Skeletal muscle tissue (tissue), 4 donors: ENCODE data around the gene ALG2. TPM values are rescaled to one million over a fixed set of nuclear protein-coding genes. Genes with fewer than 3 reads are reported as not detected.

Experiments
- H3K27ac ChIP-seq: one replicate; pipeline ENCODE4 v1.7.0; 2013; ENCODE audit warnings: mild to moderate bottlenecking, low read depth, low read length, inconsistent platforms
- H3K27me3 ChIP-seq, 3 donors: one replicate each; pipeline ENCODE4 v1.7.0; 2013; ENCODE audit warnings: low read length in 3 of 3; ENCODE audit not compliant: control insufficient read depth in 3 of 3, insufficient read depth in 3 of 3
- H3K36me3 ChIP-seq, 3 donors: one replicate each; pipeline ENCODE4 v1.7.0; 2013; ENCODE audit warnings: low read length in 3 of 3; ENCODE audit not compliant: control insufficient read depth in 3 of 3, insufficient read depth in 3 of 3
- H3K4me1 ChIP-seq, 3 donors: one replicate each; pipeline ENCODE4 v1.7.0; 2013; ENCODE audit warnings: low read length in 3 of 3, mild to moderate bottlenecking in 3 of 3; ENCODE audit not compliant: control insufficient read depth in 3 of 3, insufficient read depth in 3 of 3
- H3K4me3 ChIP-seq, 3 donors: one replicate each; pipeline ENCODE4 v1.7.0; 2013; ENCODE audit warnings: low read length in 3 of 3
- H3K9ac ChIP-seq, 3 donors: one replicate each; pipeline ENCODE4 v1.7.0; 2013; ENCODE audit warnings: low read length in 3 of 3, mild to moderate bottlenecking in 3 of 3, moderate library complexity in 2 of 3, low read depth in 1 of 3
- H3K9me3 ChIP-seq, 3 donors: one replicate each; pipeline ENCODE4 v1.7.0; 2013; ENCODE audit warnings: low read length in 3 of 3; ENCODE audit not compliant: control insufficient read depth in 3 of 3
- total RNA-seq: library from RNA; depleted of rRNA; stranded (reverse); fragments of >200 nt; gene quantifications from one replicate; pipeline ENCODE4 v1.2.3, GENCODE V29; 2014
- donor health status: Osteomylitis.

Gene ALG2
- total RNA-seq, 1 donor from 2014 or later: 39.7 TPM

DNA sequence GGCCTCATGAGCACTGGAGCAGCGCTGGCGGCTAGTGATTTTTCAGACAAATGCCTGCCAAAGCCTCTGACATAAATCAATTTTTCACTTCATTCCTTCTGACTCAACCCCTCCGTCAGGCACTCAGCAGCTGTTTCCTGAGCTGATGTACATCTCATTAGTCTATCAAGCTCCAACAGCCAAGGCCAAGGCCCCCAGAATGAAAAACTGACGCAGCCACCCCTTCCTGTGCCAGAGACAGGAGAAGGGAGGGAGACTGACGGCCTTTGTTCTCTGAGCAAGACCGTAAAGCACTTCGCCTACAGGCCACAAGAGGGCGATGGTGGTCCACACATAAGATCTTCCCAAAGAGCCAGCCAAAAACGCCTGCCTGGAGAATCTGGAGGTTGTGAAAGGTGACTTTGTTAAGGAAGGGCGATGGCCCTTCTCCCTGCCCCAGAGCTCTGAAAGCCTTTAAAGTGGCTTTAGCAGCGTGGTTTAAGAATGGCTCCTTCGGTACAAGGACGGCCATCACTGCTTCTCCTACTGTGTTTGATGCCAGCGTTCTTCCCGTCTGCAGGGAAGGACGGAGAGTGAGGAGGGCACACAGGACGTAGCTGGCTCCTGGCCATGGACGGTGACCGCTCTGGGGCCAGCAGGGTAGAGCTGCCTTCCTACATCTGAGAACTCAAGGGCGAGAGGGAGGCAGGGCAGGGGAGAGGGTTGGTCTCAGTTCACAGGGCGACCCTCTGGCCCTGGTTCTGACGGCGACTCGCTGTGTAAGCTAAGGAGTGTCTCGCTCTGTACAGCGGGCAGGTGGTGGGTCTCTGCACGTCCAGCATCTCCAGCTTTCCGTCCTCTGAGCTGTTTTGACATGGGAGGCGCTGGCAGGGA lies 37.0 kb downstream of the ALG2 start:
- peak overlapping the region; percentile 19 to 77 (median 55) for H3K9ac ChIP-seq
- no peak overlapping the region for H3K27ac ChIP-seq
- no peaks in the 10 kb centered on the region for H3K36me3 ChIP-seq
- peak overlapping the region; percentile 56 to 81 (median 73) for H3K4me3 ChIP-seq
- peaks cover 0 to 3% (median 0%) of the 10 kb centered on the region in 3 donors for H3K27me3 ChIP-seq
- H3K4me1 ChIP-seq: peaks cover 7 to 9% (median 8%) of the 10 kb centered on the region in 3 donors
- no peaks in the 10 kb centered on the region for H3K9me3 ChIP-seq

DNA sequence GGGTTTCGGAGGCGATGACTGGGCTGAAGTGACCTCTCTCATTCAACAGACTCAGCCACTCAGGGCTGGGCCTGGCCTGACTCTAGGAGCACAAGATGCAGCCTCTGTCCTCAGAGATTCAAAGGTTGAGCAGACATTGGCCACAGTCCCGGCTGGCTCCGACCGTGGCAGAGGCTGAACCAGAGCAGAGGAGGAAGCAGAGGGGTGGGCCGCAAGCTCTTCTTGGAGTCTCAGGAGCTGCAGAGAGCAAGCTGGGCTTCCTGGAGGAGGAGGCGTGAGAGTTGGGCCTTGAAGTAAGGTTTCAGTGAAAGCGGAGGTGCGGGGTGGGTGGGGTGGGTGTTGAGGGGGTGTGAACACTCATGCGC lies 37.6 kb downstream of the ALG2 start:
- Histone ChIP-seq H3K36me3 (no peaks in the 10 kb centered on the region), H3K4me1 (peaks cover 7 to 9% (median 8%) of the 10 kb centered on the region in 3 donors), H3K27ac (no peak overlapping the region), H3K9ac (peak overlapping the region in 1 of 3 donors; percentile 19), H3K4me3 (no peak overlapping the region), H3K27me3 (peaks cover 0 to under 1% (median 0%) of the 10 kb centered on the region in 3 donors), H3K9me3 (no peaks in the 10 kb centered on the region)

DNA sequence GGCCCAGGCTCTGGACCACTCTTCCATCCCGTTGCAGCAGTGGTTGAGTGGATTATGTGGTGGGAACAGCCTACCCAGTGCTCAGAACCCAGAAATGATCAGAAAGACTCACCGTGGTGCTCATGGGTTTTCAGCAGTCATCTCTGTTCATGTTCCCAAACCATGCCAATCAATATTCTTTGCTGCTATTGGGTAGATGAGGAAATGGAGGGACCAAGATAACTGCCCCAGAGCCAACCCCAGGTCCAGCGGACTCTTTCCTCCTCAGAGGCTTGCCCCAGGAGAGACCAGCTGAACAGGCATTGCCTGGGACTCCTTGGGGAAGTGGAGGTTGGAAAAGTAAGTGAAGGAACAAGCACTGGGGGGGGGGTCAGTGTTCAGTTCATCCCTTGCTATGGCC lies 38.1 kb downstream of the ALG2 start:
- Histone ChIP-seq H3K4me1 (peaks cover 7 to 9% (median 8%) of the 10 kb centered on the region in 3 donors), H3K27me3 (no peaks in the 10 kb centered on the region), H3K36me3 (no peaks in the 10 kb centered on the region), H3K9ac (no peak overlapping the region), H3K9me3 (no peaks in the 10 kb centered on the region), H3K4me3 (no peak overlapping the region), H3K27ac (no peak overlapping the region)

DNA sequence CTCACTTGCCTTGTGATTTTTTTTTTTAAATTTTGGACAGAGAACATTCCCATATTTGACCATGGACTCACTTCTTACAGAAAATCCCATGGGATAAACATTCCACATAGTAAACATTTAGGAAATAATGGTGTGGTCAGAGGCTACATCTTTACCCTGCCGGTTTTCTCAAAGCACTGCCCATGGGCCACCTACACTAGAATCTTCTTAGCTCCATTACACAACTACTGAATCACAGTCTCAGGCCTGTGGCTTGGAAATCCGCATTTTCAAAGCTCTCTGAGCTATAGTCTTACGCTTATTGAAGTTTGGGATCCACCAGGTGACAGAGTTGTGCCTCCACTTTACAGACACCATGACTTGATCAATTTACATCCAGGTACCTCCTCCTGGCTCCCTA lies 39.4 kb downstream of the ALG2 start:
- H3K9me3 ChIP-seq: no peaks in the 10 kb centered on the region
- no peak overlapping the region for H3K9ac ChIP-seq
- no peaks in the 10 kb centered on the region for H3K36me3 ChIP-seq
- peaks cover 7 to 9% (median 8%) of the 10 kb centered on the region in 3 donors for H3K4me1 ChIP-seq
- H3K4me3 ChIP-seq: no peak overlapping the region
- H3K27me3 ChIP-seq: no peaks in the 10 kb centered on the region
- H3K27ac ChIP-seq: no peak overlapping the region

DNA sequence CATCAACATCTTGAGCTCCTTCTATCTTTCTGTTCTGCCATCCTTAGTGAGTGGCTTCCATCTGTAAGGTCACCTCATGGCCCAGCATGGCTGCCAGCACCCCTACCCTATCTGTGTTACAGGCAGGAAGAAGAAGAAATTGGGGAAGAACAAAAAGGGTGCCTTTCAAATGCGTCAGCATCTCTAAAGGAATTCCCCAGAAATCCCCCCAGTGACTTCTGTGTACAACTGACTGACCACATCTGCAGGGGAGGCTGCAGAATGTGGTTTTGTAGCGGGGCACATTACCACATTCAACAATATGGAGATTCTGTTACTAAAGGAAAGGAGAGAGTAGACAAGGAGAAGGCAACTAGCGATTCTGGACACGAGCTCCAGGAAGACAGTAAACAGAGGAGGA lies 40.1 kb downstream of the ALG2 start:
- H3K36me3 ChIP-seq: no peaks in the 10 kb centered on the region
- H3K27ac ChIP-seq: no peak overlapping the region
- H3K4me3 ChIP-seq: no peak overlapping the region
- H3K4me1 ChIP-seq: peaks cover 7 to 9% (median 8%) of the 10 kb centered on the region in 3 donors
- no peaks in the 10 kb centered on the region for H3K27me3 ChIP-seq
- H3K9ac ChIP-seq: no peak overlapping the region
- no peaks in the 10 kb centered on the region for H3K9me3 ChIP-seq

DNA sequence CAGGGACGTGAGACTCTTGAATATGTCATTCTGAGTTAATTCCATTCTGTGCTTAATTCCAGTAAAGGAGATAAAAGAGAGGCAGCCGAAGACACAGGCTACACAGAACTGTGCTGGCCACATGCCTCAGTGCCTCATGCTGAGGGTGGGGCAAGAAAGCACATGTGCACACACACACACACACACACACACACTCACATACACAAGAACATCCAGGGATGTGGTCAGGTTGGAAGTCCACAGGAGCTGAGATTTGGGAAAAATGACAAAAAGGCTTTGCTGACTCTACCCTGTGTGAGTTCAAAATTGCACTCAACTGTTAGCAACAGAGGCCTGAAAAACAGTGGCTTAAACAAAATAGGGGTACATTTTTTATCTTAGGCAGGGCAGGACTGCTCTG lies 40.5 kb downstream of the ALG2 start:
- no peak overlapping the region for H3K4me3 ChIP-seq
- H3K9ac ChIP-seq: no peak overlapping the region
- H3K27me3 ChIP-seq: no peaks in the 10 kb centered on the region
- H3K4me1 ChIP-seq: peaks cover 7 to 9% (median 8%) of the 10 kb centered on the region in 3 donors
- H3K36me3 ChIP-seq: no peaks in the 10 kb centered on the region
- no peaks in the 10 kb centered on the region for H3K9me3 ChIP-seq
- no peak overlapping the region for H3K27ac ChIP-seq

DNA sequence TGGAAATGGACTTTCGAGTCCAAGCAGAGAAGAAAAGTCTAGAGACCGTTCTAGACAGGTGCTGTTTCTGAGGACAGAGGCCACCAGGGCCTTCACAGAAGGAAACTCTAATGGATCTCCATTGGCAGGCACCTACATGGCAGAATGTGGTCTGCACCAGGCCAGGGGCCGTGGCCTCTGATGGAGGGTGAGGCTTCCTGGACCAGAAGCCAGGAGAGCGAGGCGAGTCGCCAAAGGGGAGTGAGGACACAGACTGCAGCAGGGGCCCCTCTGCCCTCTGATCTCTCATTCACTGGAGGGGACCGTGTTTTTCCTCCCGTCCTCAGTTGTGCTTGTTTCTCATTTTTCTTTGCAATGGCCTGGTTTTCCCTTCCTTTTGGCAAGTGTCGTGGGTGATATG lies 41.1 kb downstream of the ALG2 start:
- H3K36me3 ChIP-seq: no peaks in the 10 kb centered on the region
- no peak overlapping the region for H3K4me3 ChIP-seq
- H3K27ac ChIP-seq: no peak overlapping the region
- H3K9me3 ChIP-seq: no peaks in the 10 kb centered on the region
- H3K9ac ChIP-seq: peak overlapping the region in 1 of 3 donors; percentile 30
- H3K27me3 ChIP-seq: no peaks in the 10 kb centered on the region
- peaks cover 7 to 9% (median 8%) of the 10 kb centered on the region in 3 donors for H3K4me1 ChIP-seq

DNA sequence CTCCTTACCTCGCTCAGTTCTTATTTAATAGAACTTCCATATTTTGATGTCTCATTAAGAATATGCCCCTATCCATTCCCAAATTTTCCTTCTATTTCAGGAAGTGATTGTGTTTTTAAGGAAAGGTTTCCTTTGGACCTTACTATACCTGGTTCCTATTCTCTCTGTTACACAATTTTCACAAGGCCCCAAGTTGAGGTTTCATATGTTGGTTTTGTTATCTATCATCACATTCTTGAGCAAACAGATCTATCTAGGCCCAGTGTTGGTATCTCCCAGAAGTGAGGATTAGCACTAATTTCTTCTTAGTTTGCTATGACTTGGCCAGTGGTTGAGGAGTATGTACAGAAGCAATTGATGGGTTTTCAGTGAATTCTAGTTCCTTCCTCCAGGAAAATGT lies 41.5 kb downstream of the ALG2 start:
- H3K4me3 ChIP-seq: no peak overlapping the region
- no peak overlapping the region for H3K9ac ChIP-seq
- no peaks in the 10 kb centered on the region for H3K36me3 ChIP-seq

DNA sequence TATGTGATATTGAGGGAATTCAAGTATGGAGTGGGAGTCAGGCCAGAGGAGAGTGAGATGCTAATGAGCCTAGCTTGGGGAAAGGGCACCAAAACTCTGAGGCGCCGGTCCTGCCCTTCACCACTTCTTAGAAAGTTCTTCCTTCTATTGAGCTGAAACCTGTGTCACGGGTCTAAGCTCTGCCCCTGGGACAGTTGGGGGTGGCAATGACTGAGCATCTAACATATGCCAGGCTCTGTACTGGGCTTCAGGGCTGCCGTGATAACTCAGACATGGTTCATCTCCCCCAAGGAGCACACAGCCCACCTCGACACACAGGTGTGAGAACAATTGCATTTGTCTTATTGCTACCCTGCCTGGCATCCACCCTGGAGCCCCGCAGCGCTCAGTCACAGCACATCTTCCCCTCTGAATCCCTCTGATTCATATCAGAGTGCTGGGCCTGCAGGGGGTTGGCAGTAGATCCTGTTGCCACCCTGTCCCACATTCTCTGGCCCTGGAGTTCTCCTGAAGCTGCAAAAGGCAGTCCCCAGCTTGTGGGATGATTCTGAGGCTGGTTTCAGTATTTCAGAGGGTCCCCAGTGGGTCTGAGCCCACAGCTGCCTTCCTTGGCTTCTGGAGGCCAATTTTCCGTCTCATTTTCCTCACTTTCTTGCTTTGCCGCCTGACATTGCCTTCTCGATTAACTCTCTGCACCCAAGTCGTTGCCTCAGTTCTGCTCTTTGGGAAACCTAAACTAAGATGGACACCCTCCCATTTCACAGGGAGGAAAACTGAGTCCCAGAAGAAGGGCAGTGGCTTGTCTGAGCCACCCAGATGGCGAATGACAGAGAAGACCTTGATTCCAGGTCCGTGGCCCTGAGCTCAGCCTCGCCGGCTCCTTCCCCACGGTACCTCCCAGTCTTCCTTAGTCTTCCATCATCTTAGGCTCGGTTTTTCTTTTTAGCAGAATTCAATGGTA lies 42.5 kb downstream of the ALG2 start:
- no peak overlapping the region for H3K27ac ChIP-seq
- no peak overlapping the region for H3K9ac ChIP-seq
- H3K4me1 ChIP-seq: no peaks in the 10 kb centered on the region
- H3K4me3 ChIP-seq: no peak overlapping the region
- no peaks in the 10 kb centered on the region for H3K27me3 ChIP-seq
- no peaks in the 10 kb centered on the region for H3K36me3 ChIP-seq
- no peaks in the 10 kb centered on the region for H3K9me3 ChIP-seq

More for the DNA sequence above, 41.5 kb downstream of the ALG2 start:
- peaks cover 7 to 8% (median 8%) of the 10 kb centered on the region in 3 donors for H3K4me1 ChIP-seq
- H3K9me3 ChIP-seq: no peaks in the 10 kb centered on the region
- H3K27ac ChIP-seq: no peak overlapping the region
- H3K27me3 ChIP-seq: no peaks in the 10 kb centered on the region
